ENCODE results near the gene DDX39A. TPM values are rescaled to one million over a fixed set of nuclear protein-coding genes. Genes with fewer than 3 reads are reported as not detected.

DDX39A gene
- total and polyA plus RNA-seq, 11 donors, result 18.0 to 109 (median 36.1) TPM

DNA sequence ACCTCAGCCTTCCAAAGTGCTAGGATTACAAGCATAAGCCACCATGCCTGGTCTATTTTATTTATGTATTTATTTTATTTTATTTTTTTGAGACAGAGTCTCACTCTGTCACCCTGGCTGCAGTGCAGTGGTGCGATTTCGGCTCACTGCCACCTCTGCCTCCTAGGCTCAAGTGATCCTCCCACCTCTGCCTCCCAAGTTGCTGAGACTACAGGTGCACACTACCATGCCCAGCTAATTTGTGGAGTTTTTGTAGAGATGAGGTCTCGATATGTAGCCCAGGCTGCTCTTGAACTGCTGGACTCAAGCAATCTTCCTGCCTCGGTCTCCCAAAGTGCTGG, 48.2 kb downstream of the DDX39A start:
- intact Hi-C loops (cut with DNase I), result no loop called here
- DNase-seq (no peak), ATAC-seq (no peak)
- H3K36me3 ChIP-seq, result no peaks in the 10 kb centered on the region
- H3K9me3 ChIP-seq, result no peaks in the 10 kb centered on the region
- 96 to 97% (median 96%) methylated on average over 4 of the region's 4 CpGs for WGBS, 4 donors
- TF ChIP-seq, protein P1, sequence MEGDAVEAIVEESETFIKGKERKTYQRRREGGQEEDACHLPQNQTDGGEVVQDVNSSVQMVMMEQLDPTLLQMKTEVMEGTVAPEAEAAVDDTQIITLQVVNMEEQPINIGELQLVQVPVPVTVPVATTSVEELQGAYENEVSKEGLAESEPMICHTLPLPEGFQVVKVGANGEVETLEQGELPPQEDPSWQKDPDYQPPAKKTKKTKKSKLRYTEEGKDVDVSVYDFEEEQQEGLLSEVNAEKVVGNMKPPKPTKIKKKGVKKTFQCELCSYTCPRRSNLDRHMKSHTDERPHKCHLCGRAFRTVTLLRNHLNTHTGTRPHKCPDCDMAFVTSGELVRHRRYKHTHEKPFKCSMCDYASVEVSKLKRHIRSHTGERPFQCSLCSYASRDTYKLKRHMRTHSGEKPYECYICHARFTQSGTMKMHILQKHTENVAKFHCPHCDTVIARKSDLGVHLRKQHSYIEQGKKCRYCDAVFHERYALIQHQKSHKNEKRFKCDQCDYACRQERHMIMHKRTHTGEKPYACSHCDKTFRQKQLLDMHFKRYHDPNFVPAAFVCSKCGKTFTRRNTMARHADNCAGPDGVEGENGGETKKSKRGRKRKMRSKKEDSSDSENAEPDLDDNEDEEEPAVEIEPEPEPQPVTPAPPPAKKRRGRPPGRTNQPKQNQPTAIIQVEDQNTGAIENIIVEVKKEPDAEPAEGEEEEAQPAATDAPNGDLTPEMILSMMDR (IDR thresholded peaks at IDR 0.05), result no peak
- H3K27me3 ChIP-seq, result no peaks in the 10 kb centered on the region
- peak overlapping the region in 1 of 12 donors; percentile 31 for H3K4me3 ChIP-seq
- H3K4me1 ChIP-seq, result peaks cover 3 to 98% (median 25%) of the 10 kb centered on the region in 12 donors
- H3K27ac ChIP-seq, result peak overlapping the region in 5 of 12 donors; percentile 55 to 93 (median 78)

DNA sequence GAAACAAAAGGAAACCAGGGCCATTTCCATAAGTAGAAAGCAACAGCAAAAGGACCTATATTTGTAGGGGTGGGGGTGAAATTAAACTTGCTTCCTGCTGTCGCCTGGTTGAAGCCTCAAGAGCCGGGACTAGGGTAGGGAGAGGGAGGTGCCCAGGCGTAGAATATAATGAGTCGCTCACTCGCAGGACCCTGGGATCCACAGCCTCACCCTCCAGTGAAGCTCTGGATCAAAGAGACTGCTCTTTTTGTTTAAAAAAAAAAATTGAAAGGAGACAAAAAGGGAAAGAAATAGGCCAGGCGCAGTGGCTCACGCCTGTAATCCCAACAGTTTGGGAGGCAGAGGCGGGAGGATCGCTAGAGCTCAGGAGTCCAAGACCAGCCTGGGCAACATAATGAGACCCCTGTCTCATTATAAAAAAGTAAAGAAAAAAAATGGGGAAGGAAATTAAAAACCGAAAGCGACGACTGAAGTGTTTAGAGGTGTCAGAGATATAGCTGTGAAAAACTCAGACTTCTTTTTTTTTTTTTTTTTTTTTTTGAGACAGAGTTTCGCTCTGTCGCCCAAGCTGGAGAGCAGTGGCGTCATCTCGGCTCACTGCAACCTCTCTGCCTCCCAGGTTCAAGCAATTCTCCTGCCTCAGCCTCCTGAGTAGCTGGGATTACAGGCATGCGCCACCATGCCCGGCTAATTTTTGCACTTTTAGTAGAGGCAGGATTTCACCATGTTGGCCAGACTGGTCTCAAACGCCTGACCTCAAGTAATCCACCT, 48.8 kb downstream of the DDX39A start:
- no peaks in the 10 kb centered on the region for H3K9me3 ChIP-seq
- H3K4me1 ChIP-seq, result peaks cover 0 to 98% (median 19%) of the 10 kb centered on the region in 12 donors
- no peak for DNase-seq
- ATAC-seq, result no peak
- H3K27ac ChIP-seq, result peak overlapping the region in 11 of 12 donors; percentile 19 to 93 (median 59)
- intact Hi-C loops (cut with DNase I), result no loop called here
- no peak for TF ChIP-seq POLR2A (IDR thresholded peaks at IDR 0.05)
- TF ChIP-seq, protein P1 (IDR thresholded peaks at IDR 0.05), result no peak
- H3K4me3 ChIP-seq, result peak overlapping the region in 4 of 12 donors; percentile 1 to 31 (median 22)
- no peaks in the 10 kb centered on the region for H3K36me3 ChIP-seq
- WGBS, 4 donors, result 71 to 76% (median 73%) methylated on average over 19 of the region's 19 CpGs
- no peaks in the 10 kb centered on the region for H3K27me3 ChIP-seq

DNA sequence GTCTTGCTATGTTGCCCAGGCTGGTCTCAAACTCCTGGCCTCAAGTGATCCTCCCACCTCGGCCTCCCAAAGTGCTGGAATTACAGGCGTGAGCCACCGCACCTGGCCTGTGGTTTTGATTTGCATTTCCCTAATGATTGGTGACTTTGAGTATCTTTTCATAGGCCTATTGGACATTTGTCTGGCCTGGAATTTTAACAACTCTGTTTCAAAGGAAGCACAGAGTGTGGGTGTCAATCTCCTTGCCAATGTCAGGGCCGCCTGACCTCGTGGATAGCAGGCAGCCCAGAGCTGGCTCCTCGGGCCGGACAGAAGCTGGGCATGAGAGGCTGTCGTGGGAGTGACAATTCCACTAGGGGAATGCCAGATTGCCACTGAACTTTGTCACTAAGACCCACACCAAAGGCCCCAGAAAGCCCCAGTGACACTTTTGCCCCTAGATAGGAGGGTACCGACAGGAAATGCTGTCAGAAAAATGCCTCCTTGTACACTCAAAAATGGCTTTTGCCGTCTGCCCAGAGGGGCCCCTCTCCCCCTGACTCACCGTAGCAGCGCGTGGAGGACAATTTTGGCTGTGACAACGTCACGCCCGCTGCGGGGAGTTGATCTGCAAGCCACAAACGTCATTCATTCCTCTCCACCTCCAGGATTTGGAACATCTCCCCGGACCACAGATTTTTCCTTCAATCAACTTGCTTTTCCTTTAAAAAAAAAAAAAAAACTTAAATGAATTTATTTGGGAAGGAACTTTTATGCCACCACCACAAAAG, 49.6 kb downstream of the DDX39A start:
- peak; percentile 29 to 70 (median 51) for ATAC-seq
- WGBS, 4 donors, result 46 to 52% (median 50%) methylated on average over 15 to 19 of the region's 19 CpGs
- H3K27me3 ChIP-seq, result no peaks in the 10 kb centered on the region
- H3K4me3 ChIP-seq, result peak overlapping the region in 4 of 12 donors; percentile 1 to 31 (median 22)
- DNase-seq, result peak in 3 of 5 donors; percentile 49 to 63 (median 53)
- no peaks in the 10 kb centered on the region for H3K36me3 ChIP-seq
- H3K4me1 ChIP-seq, result peaks cover 0 to 98% (median 12%) of the 10 kb centered on the region in 12 donors
- intact Hi-C loops (cut with DNase I), result loop anchor here in 1 of 10 donors (10.0 kb wide), 1 partner anchor 105 kb away; the partner anchor contains the start of gene PTGER1
- TF ChIP-seq, protein P1 (IDR thresholded peaks at IDR 0.05), result no peak
- no peak for TF ChIP-seq POLR2A (IDR thresholded peaks at IDR 0.05)
- H3K9me3 ChIP-seq, result no peaks in the 10 kb centered on the region
- H3K27ac ChIP-seq, result peak overlapping the region in 11 of 12 donors; percentile 19 to 93 (median 59)

DNA sequence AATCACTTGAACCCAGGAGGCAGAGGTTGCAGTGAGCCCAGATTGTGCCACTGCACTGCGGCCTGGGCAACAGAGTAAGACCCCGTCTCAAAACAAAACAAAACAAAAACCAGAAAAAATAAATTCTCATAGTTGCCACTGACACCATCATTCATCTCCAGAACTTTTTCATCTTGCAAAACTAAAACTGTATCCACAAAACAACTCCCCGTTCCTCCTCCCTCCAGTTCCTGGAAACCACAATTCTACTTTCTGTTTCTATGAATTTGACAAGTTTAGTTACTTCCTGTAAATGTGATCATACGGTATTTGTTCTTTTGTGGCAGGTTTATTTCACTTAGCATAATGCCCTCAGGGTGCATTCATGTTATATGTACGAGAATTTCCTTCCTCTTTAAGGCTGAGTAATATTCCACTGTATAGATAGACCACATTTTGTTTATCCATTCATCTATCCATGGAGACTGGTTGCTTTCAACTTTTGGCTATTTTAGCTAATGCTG, 51.1 kb downstream of the DDX39A start:
- ATAC-seq (no peak), DNase-seq (no peak)
- 69 to 77% (median 73%) methylated on average over 5 of the region's 5 CpGs for WGBS, 4 donors
- no peak overlapping the region for H3K4me3 ChIP-seq
- no peaks in the 10 kb centered on the region for H3K36me3 ChIP-seq
- H3K27me3 ChIP-seq, result no peaks in the 10 kb centered on the region
- no peak for TF ChIP-seq POLR2A (IDR thresholded peaks at IDR 0.05)
- TF ChIP-seq, protein P1 (IDR thresholded peaks at IDR 0.05), result no peak
- peaks cover 4 to 98% (median 25%) of the 10 kb centered on the region in 12 donors for H3K4me1 ChIP-seq
- no peaks in the 10 kb centered on the region for H3K9me3 ChIP-seq
- H3K27ac ChIP-seq, result peak overlapping the region in 3 of 12 donors; percentile 18 to 93 (median 49)
- intact Hi-C loops (cut with DNase I), result loop anchor here in 1 of 10 donors (10.0 kb wide), 1 partner anchor 107 kb away; the partner anchor contains the start of gene PTGER1

Measured in heart left ventricle (tissue), 16 donors.